HG02798 (cell line): Measurements from ENCODE around the gene SEC14L6.
"Not testable (repeated sequence)": the region's sequence is repeated elsewhere in the genome, so short reads cannot be mapped to it uniquely, and the experiment has no call there.

Source experiments
- ATAC-seq: cut with Tn5 transposase; IDR thresholded peaks from one replicate; pipeline ENCODE4 v1.9.1; 2021; ENCODE audit warnings: mild to moderate bottlenecking; ENCODE audit not compliant: unreplicated experiment, poor library complexity

The SEC14L6 gene

DNA sequence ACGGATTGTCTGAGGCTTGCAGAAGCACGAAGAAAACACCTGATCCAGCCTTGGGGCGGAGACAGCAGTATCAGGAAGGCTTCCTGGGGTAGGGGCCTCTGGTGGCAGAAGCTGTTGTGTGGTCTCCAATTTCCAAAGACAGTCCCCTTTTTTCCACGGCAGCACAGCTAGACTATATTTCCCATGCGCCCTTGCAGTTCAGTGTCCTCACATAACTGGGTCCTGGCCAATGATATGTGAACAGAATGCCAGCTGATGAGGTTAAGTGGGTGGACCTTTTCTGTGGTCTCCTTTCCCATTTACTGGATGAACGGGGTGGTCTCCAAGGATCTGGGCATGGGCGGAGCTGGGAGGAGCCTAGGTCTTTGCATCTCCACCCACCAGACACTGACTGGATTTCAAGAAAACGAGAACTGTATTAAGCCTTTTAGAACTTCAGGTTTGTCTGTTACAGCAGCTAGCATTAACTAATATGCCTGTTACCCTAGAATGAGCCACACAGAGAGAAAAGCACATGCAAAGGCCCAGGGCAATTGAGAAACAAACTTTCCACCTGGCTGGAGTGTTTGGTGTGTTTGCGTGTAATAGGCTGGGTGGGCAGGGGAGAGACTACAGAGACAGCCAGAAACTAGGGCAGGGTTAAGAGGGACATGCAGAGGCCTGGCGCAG is 21.7 kb upstream of the SEC14L6 start:
- no peak for ATAC-seq

DNA sequence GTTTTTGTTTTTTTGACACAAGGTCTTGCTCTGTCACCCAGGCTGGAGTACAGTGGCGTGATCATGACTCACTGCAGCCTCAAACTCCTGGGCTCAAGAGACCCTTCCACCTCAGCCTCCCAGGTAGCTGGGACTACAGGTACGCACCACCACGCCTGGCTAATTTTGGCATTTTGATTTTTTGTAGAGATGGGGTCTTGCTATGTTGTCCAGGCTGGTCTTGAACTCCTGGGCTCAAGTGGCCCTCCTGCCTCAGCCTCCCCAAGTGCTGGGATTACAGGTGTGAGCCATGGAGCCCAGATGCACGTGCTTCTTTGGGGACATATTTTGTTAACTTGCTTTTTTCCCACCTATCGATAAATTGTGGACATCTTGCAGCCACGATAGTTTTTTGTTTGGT is 20.7 kb upstream of the SEC14L6 start:
- ATAC-seq, result not testable (repeated sequence)

DNA sequence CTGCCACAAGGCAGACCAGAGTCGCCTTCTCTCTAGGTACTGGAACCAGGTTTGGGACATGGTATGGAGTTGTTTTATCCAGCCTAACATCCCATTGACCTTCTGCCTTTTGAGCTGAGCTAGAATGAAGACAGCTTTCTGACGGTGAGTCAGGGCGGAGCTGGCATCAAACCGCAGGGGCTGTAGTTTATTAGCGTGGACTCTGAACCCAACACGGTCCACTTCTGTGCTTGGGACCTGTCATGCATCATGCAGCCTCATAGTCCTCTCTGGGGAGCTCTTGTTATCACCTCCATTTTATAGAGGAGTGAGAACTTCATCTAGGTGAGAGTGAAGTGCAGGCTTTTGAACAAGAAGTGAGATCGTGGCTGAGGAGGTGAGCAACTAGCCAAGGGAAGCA is 19.6 kb upstream of the SEC14L6 start:
- no peak for ATAC-seq

DNA sequence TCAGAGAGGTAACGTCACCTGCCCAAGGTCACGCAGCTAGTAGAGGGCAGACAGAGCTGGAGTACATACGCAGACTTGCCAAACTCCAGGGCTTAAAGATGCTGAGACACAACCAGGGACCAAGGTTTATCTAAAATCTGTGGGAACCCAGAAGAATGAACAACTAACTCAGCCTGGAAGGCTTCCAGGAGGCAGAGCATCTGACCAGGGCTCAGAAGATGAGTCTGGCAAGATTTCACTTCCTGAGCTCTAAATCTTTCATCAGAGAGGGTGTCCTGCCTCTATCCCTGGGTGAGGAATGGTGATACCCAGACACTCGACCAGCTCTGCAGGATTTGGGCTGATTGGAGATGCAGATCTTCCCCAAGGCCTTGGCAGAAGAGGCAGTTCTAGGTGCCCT is 18.8 kb upstream of the SEC14L6 start:
- no peak for ATAC-seq

DNA sequence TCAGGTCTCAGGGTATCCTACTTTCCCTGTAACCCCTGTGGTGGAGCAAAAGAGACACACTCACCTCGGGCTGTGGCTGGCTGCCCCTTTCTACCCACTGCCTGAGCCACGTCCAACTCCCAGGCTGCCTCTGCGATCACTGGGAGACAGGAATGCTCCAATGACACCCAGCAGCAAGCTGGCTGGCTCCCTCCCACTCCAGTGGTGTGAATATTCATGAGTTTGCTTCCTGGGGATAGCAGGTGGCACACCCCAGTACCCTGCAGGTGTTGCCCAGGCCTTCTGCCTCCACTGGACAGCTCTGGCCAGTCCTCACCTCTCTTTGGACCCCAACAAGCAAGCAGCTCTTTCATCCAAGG is 18.2 kb upstream of the SEC14L6 start:
- ATAC-seq, result no peak

DNA sequence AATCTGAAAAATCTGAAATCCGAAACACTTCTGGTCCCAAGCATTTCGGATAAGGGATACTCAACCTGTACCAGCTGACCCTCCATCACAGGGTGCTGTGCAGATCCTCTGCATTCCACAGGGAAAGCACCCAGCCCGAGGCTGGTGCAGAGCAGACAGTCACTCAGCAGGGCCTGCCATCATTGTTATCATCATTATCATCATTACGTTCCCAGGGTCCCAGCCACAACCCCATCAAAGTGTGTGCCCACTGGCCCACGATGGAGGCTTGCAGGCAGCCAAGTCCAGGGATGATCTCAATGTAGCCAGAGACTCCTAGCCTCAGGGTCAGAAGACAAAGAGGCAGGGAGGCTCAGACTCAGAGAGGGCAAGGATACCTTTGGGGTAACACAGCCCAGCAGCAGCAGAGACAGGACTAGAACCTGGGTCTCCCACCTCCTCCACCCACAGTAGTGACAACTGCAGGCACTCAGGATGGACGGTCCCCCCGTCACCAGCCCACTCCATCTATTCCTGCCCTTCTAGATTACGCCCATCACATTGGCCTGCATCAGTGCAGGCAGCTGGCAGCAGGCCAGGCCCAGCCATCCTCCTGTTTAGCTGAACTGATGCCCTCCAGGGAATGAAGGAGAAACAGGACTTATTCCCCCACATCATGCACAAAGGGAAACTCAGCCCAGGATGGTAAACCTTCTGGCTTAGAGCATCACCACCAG is 17.7 kb upstream of the SEC14L6 start:
- no peak for ATAC-seq

DNA sequence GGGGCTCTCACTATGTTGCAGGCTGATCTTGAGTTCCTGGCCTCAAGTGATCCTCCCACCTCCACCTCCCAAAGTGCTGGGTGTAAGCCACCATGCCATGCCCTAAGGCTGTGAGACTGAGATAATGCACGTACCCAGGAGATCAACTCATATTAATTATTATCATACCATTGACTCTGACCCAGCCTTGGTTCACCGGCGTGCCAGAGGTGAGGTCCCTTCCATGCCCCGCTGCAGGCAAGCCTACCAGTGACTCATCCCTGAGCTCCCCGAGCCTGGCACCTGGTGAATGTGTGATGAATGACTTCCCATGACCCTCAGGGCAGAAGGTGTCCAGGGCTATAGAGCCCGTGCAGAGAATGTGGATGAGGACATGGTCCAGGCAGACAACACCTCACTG is 15.8 kb upstream of the SEC14L6 start:
- ATAC-seq, result no peak

DNA sequence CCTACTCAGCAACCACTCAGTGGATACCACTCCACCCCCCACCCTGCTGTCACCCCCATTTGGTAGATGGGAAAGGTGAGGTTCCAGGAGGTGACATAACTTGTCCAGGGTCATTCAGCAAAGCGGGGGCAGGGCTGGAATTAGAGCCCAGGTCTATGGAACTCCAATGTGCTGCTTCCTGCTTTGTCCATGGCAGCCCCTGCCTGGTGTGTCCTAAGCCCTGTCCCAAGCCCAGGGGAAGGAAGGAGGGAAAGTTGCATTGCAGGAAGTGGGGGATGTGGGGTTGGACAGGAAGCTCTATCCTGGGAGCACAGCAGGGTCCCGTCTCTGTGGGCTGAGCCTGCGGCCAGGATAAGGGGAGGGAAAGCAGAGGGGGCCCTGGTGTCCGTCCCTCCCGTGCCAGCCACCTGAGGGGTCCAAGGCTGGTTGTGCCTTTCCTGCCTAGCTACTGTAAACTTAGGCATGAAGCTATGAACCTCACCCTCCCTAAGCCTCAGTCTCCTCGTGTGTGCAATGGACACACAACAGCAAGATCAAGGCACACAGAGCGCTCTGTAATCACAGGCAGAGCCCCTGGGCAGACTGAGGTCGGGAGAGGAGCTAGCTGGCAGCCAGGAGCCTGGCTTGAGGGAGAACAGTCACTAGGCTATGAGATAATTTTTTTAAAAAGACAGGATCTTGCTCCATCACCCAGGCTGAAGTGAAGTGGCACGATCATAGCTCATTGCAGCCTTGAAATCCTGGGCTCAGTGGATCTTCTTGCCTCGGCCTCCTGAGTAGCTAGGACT is 15.1 kb upstream of the SEC14L6 start:
- no peak for ATAC-seq

DNA sequence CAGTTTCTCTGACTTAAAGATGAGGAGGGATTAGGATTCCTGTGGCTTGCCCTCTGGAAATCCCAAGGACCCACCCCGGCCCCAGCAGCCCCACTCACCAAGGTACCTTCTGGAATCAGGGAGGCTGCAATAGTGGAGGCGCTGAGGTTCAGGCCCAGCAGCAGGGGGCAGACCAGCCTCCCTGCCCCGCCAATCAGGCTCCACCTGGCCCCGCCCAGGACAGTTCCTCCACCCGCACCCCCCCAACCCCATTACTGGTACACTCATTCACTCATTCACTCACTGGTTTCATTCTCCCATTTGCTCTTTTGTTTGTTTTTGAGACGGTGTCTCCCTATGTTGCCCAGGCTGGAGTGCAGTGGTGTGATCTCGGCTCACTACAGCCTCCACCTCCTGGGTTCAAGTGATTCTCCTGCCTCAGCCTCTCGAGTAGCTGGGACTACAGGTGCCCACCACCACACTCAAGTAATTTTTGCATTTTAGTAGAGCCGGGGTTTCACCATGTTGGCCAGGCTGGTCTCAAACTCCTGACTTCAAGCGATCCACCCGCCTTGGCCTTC is 14.2 kb upstream of the SEC14L6 start:
- ATAC-seq, result not testable (repeated sequence)

DNA sequence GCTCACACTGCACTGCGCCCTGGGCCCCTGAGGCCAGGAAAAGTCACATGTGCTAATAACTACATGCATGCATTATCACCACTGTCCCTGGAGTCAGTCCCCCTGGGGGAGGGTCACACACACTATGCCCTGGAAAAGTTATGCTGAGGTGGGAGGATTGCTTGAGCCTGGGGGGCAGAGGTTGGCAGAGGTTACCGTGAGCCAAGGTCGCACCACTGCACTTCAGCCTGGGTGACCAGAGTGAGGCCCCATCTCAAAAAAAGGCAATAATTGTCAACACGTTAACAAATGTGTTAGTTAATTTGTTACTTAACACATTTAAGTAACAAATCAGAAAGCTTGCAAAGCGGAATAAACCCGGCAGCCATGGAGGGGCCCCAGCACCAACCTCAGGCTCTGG is 13.3 kb upstream of the SEC14L6 start:
- ATAC-seq, result no peak

DNA sequence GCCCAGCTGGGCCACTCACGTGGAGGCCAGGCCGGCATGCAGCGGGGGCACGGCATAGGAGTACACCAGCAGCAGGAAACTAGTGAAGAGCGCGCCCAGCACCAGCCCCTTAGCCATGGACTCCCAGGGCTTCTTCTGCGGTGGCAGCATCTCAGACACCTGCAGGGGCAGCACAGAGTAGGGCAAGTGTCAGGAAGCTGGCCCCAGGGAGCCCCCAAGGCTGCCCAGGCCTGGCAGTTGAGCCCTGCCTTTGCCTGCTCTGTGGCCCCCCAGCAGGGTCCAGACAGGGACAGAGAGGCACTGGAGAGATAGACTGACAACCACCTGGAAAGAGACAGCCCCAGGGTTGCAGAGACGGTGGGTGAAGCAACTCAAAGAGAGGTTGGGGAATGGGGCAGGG is 10.7 kb upstream of the SEC14L6 start:
- no peak for ATAC-seq

DNA sequence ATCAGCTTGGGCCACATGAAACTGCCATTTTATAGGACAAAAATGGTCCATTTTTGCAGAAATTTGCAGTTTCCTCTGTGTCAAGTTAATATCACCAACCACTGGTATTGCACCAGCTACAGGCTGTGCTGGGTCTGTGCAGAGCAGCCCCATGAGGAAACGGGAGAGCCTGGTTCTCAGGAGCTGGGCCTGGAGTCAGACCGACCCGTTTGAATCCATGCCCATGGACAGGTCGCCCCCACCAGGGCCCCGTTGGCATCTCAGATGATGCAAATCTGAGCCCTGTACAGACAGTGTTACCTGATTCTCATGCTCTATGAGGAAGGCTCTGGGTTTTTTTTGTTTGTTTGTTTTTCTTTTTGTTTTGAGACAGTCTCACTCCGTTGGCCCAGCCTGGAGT is 9.8 kb upstream of the SEC14L6 start:
- ATAC-seq, result no peak

DNA sequence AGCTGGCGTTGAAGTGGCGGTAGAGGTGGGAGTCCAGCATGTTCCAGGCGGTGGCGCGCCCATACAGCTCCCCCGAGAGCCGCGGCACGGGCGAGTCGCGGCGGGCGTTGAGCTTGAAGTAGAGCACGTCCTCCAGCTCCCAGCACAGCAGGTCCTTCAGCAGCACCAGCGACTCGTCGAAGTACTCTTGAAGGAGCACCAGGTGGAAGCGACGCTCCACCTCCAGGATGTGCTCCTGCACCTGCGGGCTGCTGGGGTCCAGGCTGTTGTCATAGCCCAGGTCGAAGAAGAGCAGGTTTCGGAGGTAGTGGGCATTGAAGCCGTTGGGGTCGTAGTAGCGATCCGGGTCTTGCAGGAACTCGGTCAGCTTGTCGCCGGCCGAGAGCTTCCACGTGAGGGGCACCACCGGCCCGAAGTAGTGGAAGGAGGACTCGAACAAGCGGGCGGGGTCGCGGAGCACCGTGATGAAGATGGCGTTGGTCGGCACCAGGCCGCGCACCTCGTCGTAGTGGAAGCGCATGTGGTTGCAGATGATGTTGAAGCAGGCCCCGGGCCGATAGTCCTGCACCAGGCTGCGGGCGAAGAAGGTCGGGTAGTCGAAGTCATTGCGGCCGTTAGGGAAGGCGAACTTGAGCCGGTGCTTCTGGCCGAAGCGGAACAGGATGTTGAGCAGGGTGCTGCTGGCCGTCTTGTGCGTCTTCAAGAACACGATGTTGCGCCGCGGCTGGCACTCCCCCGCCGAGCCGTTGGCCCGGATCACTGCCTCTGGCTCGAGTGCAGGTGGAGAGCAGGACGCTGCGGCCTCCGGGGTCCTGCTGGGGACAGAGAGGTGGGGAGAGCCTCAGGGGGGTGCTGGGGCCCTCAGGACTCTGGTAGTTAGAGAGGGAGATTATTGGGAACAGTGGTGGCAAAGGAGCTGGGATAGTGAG is 9.0 kb upstream of the SEC14L6 start:
- no peak for ATAC-seq

DNA sequence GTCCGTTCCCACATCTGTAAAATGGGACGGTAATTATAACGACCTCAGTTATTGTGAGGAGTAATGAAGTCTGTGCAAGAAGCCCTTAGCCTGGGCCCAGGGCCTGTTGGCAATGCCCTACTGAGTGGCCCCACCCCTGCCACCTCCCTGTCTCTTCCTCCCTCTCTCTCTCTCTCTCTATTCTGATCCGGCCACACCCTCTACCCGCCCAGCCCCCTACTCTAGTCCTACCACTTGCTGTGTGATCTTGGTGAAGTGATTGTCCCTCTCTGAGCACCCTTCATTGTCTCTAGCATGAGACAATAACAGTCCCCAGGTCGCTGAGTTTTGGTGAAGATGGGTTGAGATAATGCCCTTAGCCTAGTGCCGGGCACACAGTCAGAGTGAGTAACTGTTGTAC is 7.4 kb upstream of the SEC14L6 start:
- ATAC-seq, result no peak

DNA sequence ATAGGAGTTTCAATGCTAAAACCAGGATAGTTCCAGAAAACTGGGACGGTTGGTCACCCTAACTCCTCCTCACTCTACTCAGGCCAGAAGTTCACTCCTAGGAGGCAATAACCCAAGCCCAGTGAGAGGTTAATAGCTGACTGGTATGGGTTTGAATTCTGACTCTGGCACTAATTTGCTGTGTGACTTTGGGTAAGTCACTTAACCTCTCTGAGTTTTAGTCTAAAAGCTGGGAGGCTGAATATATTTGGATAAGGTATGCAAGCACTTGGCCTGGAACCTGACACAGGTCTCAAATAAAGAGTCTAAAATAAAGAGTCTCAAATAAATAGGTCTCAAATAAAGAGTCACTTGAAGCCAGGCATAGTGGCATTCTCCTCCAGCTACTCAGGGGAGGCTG is 6.2 kb upstream of the SEC14L6 start:
- no peak for ATAC-seq

DNA sequence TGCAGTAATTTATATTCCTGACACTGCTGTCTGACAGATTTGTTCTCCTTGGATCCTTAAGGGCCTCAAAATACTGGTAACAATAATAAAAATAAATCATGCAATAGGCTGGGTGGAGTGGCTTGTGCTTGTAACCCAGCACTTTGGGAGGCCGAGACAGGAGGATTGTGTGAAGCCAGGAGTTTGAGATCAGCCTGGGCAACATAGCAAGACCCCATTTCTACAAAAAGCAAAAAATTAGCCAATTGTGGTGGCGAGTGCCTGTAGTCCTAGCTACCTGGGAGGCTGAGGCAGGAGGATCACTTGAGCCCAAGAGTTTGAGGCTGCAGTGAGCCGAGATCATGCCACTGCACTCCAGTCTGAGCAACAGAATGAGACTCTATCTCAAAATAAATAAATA is 5.3 kb upstream of the SEC14L6 start:
- ATAC-seq, result not testable (repeated sequence)

DNA sequence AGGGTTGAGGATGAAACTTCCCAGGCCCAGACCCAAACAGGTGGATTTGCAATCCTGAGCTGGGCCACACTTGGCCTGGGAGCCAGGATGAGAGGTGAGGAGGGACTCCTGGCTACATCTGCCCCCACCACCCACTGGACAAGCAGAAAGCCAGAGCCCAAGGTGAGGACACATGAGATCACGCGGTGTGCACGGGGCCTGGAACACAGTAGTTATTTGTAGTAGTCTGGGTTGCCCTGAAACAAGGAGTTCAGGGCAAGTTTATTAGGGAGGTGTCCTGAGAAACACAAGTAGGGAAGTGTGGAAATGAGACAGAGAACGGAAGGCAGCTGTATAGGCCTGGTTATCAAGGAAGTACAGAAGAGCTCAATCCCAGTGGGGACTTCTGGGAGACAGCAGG is 647 bp upstream of the SEC14L6 start:
- ATAC-seq, result no peak

DNA sequence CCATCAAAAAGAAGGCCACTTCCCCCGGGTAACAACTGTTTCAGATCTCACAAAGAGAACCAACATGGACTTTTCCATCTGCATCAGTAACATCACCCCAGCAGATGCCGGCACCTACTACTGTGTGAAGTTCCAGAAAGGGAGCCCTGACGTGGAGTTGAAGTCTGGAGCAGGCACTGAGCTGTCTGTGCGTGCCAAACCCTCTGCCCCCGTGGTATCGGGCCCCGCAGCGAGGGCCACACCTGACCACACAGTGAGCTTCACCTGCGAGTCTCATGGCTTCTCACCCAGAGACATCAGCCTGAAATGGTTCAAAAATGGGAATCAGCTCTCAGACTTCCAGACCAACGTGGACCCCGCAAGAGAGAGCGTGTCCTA is 3.7 kb downstream of the SEC14L6 start:
- ATAC-seq, result no peak

DNA sequence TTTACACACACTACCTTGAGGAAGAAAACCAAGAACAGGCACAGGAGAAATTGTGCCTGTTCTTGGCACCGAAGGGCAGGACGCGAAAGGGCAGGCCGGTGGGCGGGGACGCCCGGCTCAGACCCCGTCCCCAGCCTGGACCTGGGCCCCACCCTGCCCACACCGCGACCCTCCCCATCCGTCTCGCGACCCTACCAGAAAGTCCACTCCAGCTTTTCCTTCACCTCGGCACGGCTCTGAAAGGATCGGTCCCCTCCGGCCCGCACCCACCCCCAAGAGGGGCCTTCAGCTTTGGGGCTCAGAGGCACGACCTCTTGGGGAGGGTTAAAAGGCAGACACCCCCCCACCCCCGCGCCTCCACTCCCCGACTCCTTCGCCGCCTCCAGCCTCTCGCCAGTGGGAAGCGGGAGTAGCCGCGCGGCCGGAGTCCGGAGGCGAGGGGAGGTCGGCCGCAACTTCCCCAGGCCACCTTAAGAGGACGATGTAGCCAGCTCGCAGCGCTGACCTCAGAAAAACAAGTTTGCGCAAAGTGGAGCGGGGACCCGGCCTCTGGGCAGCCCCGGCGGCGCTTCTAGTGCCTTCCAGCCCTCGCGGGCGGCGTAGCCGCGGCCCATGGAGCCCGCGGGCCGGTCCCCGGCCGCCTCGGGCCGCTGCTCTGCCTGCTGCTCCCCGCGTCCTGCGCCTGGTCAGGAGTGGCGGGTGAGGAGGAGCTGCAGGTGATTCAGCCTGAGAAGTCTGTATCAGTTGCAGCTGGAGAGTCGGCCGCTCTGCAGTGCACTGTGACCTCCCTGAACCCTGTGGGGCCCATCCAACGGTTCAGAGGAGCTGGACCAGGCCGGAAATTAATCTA is 4.4 kb downstream of the SEC14L6 start:
- no peak for ATAC-seq
